Glutamatergic neuron (in vitro differentiated cells): ENCODE results near the gene ATP11A. TPM values are rescaled to one million over a fixed set of nuclear protein-coding genes. Genes with fewer than 3 reads are reported as not detected.

Source experiments
- DNase-seq: peaks from one replicate; pipeline ENCODE4 v3.0.0; 2022
- H3K27ac Mint-ChIP-seq: one replicate; pipeline ENCODE4 v1.8.0; 2020; ENCODE audit warnings: mild to moderate bottlenecking, mixed read lengths, inconsistent platforms; ENCODE audit not compliant: unreplicated experiment
- H3K27me3 Mint-ChIP-seq: one replicate; pipeline ENCODE4 v1.8.0; 2020; ENCODE audit warnings: mild to moderate bottlenecking, moderate library complexity, mixed read lengths, inconsistent platforms; ENCODE audit not compliant: unreplicated experiment
- H3K36me3 Mint-ChIP-seq: one replicate; pipeline ENCODE4 v1.8.0; 2020; ENCODE audit warnings: mild to moderate bottlenecking, mixed read lengths, inconsistent platforms; ENCODE audit not compliant: unreplicated experiment
- H3K4me1 Mint-ChIP-seq: one replicate; pipeline ENCODE4 v1.8.0; 2020; ENCODE audit warnings: mild to moderate bottlenecking, low read depth, mixed read lengths, inconsistent platforms; ENCODE audit not compliant: unreplicated experiment
- H3K4me3 Mint-ChIP-seq: one replicate; pipeline ENCODE4 v1.8.0; 2020; ENCODE audit warnings: mild to moderate bottlenecking, mixed read lengths, inconsistent platforms; ENCODE audit not compliant: unreplicated experiment
- H3K9me3 Mint-ChIP-seq: one replicate; pipeline ENCODE4 v1.8.0; 2020; ENCODE audit warnings: mild to moderate bottlenecking, moderate library complexity, mixed read lengths, inconsistent platforms; ENCODE audit not compliant: unreplicated experiment
- total RNA-seq: library from RNA; stranded (reverse); fragmentation: NEBNext Ultra II Directional; extraction: Animal tissue kit (Norgen Biotek cat#: 25700); gene quantifications from one replicate; pipeline ENCODE4 v1.2.1, GENCODE V29; 2021; ENCODE audit not compliant: unreplicated experiment
- TF ChIP-seq, protein P1 (sequence below): fragments of 200-600 bp; sonication (generic); IDR thresholded peaks from one replicate; pipeline ENCODE4 v1.5.0; 2021; ENCODE audit not compliant: partially characterized antibody, unreplicated experiment

ATP11A gene
- total RNA-seq, 1 donor from 2014 or later: 127 TPM

- peaks cover 4% of the 10 kb centered on the region for H3K27me3 Mint-ChIP-seq
- H3K27ac Mint-ChIP-seq: no peak overlapping the region
- H3K4me3 Mint-ChIP-seq: no peak overlapping the region
- TF ChIP-seq, protein P1, sequence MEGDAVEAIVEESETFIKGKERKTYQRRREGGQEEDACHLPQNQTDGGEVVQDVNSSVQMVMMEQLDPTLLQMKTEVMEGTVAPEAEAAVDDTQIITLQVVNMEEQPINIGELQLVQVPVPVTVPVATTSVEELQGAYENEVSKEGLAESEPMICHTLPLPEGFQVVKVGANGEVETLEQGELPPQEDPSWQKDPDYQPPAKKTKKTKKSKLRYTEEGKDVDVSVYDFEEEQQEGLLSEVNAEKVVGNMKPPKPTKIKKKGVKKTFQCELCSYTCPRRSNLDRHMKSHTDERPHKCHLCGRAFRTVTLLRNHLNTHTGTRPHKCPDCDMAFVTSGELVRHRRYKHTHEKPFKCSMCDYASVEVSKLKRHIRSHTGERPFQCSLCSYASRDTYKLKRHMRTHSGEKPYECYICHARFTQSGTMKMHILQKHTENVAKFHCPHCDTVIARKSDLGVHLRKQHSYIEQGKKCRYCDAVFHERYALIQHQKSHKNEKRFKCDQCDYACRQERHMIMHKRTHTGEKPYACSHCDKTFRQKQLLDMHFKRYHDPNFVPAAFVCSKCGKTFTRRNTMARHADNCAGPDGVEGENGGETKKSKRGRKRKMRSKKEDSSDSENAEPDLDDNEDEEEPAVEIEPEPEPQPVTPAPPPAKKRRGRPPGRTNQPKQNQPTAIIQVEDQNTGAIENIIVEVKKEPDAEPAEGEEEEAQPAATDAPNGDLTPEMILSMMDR: no peak
- peaks cover 35% of the 10 kb centered on the region for H3K4me1 Mint-ChIP-seq
- no peaks in the 10 kb centered on the region for H3K36me3 Mint-ChIP-seq
- DNase-seq: no peak
- peaks cover 1% of the 10 kb centered on the region for H3K9me3 Mint-ChIP-seq
Observed at GRCh38 chr13:112696869-112697465, 7.1 kb downstream of the ATP11A start.

GRCh38 chr13:112697756-112698655, 8.2 kb downstream of the ATP11A start:
- H3K4me3 Mint-ChIP-seq: no peak overlapping the region
- TF ChIP-seq, protein P1: no peak
- H3K36me3 Mint-ChIP-seq: no peaks in the 10 kb centered on the region
- H3K27me3 Mint-ChIP-seq: peaks cover 4% of the 10 kb centered on the region
- peaks cover 31% of the 10 kb centered on the region for H3K4me1 Mint-ChIP-seq
- H3K27ac Mint-ChIP-seq: peak overlapping the region; percentile 4
- peaks cover 1% of the 10 kb centered on the region for H3K9me3 Mint-ChIP-seq
- DNase-seq: no peak

GRCh38 chr13:112699322-112699918, 9.6 kb downstream of the ATP11A start:
- TF ChIP-seq, protein P1: no peak
- H3K4me1 Mint-ChIP-seq: peaks cover 35% of the 10 kb centered on the region
- H3K4me3 Mint-ChIP-seq: peak overlapping the region; percentile 22
- no peaks in the 10 kb centered on the region for H3K36me3 Mint-ChIP-seq
- peaks cover 6% of the 10 kb centered on the region for H3K27me3 Mint-ChIP-seq
- peak overlapping the region; percentile 57 for H3K27ac Mint-ChIP-seq
- peaks cover 8% of the 10 kb centered on the region for H3K9me3 Mint-ChIP-seq
- DNase-seq: no peak

GRCh38 chr13:112700291-112701060, 10.6 kb downstream of the ATP11A start:
- Mint-ChIP-seq H3K27me3 (peaks cover 6% of the 10 kb centered on the region), H3K9me3 (peaks cover 8% of the 10 kb centered on the region), H3K36me3 (no peaks in the 10 kb centered on the region), H3K27ac (no peak overlapping the region), H3K4me3 (no peak overlapping the region), H3K4me1 (peaks cover 41% of the 10 kb centered on the region)
- TF ChIP-seq, protein P1: no peak
- DNase-seq: no peak
